GM06990 (cell line): ENCODE data around the gene RNF4.
"Not testable (repeated sequence)": the region's sequence is repeated elsewhere in the genome, so short reads cannot be mapped to it uniquely, and the experiment has no call there.

Experiments used
- DNase-seq: peaks from one replicate; pipeline ENCODE4 v3.0.0-alpha.2; 2011; ENCODE audit not compliant: insufficient read length; ENCODE audit errors: extremely low read depth
- H3K27me3 ChIP-seq: replicated peaks from 2 replicates; pipeline ENCODE4 v1.6.0; 2011; ENCODE audit warnings: low read length; ENCODE audit not compliant: control insufficient read depth, insufficient read depth
- H3K36me3 ChIP-seq: 2 replicates; pipeline ENCODE4 v1.5.1; 2011; ENCODE audit warnings: low read length; ENCODE audit not compliant: control insufficient read depth, insufficient read depth
- H3K4me3 ChIP-seq: replicated peaks from 2 replicates; pipeline ENCODE4 v1.5.1; 2011; ENCODE audit warnings: low read depth, mild to moderate bottlenecking, control low read depth, low read length
- CTCF ChIP-seq: IDR thresholded peaks from 2 replicates; pipeline ENCODE4 v1.5.1; 2011; ENCODE audit warnings: low read length, control low read depth, mild to moderate bottlenecking, inconsistent platforms; ENCODE audit not compliant: insufficient read depth, poor library complexity, severe bottlenecking

Gene RNF4

DNA sequence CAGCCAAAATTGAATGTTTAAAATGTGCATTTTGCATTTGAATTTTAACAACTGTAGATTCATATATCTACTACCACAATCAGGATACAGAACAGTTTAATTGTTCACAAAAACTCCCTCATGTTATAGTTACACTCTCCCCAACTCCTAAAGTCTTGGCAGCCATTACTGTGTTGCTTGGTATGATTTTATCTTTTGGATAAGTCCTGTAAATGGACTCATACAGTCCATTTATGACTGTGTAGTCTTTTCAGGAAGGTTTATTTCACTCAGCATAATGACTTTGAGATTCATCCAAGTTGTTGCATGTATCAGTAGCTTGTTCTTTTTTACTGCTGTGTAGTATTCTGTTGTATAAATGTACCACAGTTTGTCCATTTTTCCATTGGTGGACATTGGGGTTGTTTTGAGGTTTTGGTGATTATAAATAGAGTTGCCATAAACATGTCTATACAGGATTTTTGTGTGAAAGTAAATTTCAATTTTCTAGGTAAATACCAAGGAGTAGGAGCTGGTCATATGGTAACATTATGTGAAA, 77.4 kb downstream of the RNF4 start:
- DNase-seq = no peak
- TF ChIP-seq CTCF = no peak
- no peak overlapping the region for H3K4me3 ChIP-seq
- no peaks in the 10 kb centered on the region for H3K27me3 ChIP-seq
- H3K36me3 ChIP-seq = no peaks in the 10 kb centered on the region; the same call in 1 of the 2 replicates

GRCh38 chr4:2546961-2547691, 78.2 kb downstream of the RNF4 start:
- H3K36me3 ChIP-seq, H3K4me3 ChIP-seq, DNase-seq, H3K27me3 ChIP-seq: not testable (repeated sequence)

DNA sequence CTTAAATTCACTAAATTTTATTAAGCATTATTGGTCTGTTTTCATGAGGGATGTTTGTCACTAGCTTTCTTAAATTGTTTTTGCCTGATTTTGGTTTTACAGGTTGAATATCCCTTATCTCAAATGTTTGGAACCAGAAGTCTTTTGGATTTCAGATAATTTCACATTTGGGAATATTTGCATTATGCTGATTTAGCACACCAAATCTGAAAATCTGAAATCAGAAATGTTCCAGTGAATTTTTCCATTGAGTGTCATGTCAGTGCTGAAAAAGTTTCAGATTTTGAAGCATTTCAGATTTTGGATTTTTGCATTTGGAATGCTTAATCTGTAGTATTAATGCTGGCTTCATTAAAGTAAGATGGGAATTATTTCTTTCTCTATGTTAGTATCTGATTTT, 82.2 kb downstream of the RNF4 start:
- no peak for DNase-seq
- no peak for TF ChIP-seq CTCF
- Histone ChIP-seq H3K36me3 (no peaks in the 10 kb centered on the region), H3K27me3 (no peaks in the 10 kb centered on the region), H3K4me3 (no peak overlapping the region)

DNA sequence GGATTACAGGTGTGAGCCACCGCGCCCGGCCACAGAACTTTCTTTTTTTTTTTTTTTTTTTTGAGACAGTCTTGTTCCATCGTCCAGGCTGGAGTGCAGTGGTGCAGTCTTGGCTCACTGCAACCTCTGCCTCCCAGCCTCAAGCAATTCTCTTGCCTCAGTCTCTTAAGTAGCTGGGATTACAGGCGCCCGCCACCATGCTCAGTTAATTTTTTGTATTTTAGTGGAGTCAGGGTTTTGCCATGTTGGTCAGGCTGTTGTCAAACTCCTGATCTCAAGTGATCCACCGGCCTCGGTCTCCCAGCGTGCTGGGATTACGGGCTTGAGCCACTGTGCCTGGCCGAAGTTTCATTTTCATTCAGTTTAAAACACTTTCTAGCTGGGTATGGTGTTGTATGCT, 83.9 kb downstream of the RNF4 start:
- no peaks in the 10 kb centered on the region for H3K36me3 ChIP-seq

GRCh38 chr4:2558301-2558700, 89.4 kb downstream of the RNF4 start:
- no peak for TF ChIP-seq CTCF
- H3K27me3 ChIP-seq = no peaks in the 10 kb centered on the region
- peaks cover 4% of the 10 kb centered on the region for H3K36me3 ChIP-seq
- H3K4me3 ChIP-seq = no peak overlapping the region
- DNase-seq = no peak

More for the DNA sequence above, 83.9 kb downstream of the RNF4 start:
- H3K4me3 ChIP-seq = no peak overlapping the region
- no peak for DNase-seq
- H3K27me3 ChIP-seq = no peaks in the 10 kb centered on the region
- no peak for TF ChIP-seq CTCF

- no peaks in the 10 kb centered on the region for H3K27me3 ChIP-seq
- TF ChIP-seq CTCF = no peak
- no peak overlapping the region for H3K4me3 ChIP-seq
- peaks cover 4% of the 10 kb centered on the region for H3K36me3 ChIP-seq
- DNase-seq = no peak
Observed at GRCh38 chr4:2560167-2560566, 91.3 kb downstream of the RNF4 start.
